Colonic mucosa (tissue), 4 donors: Measurements from ENCODE around the gene OGA. TPM values are rescaled to one million over a fixed set of nuclear protein-coding genes. Genes with fewer than 3 reads are reported as not detected.
A peak's percentile ranks its signal among the peaks of the same experiment; 100 is the strongest.

Experiments
- DNase-seq: peaks from one replicate; pipeline ENCODE4 v3.0.0-alpha.2; 2020
- H3K27ac ChIP-seq: fragments of 200-600 bp; one replicate; pipeline ENCODE4 v1.8.0; 2021
- H3K27me3 ChIP-seq: fragments of 200-600 bp; one replicate; pipeline ENCODE4 v1.8.0; 2021
- H3K36me3 ChIP-seq: fragments of 200-600 bp; one replicate; pipeline ENCODE4 v1.8.0; 2021
- H3K4me1 ChIP-seq: fragments of 200-600 bp; one replicate; pipeline ENCODE4 v1.8.0; 2021; ENCODE audit warnings: mild to moderate bottlenecking
- H3K4me3 ChIP-seq: fragments of 200-600 bp; one replicate; pipeline ENCODE4 v1.8.0; 2021
- H3K9ac ChIP-seq, 2 donors: one replicate each; pipeline ENCODE4 v1.7.0; 2013; ENCODE audit warnings: control low read depth in 2 of 2, low read depth in 2 of 2, low read length in 2 of 2
- H3K9me3 ChIP-seq: fragments of 200-600 bp; one replicate; pipeline ENCODE4 v1.8.0; 2021
- intact Hi-C: fragments of 100-400 bp; cut with DNase I; formaldehyde crosslinking; loops from one replicate; pipeline ENCODE4 v1.14.1; 2022
- total RNA-seq, 2 donors: library from RNA; stranded (reverse); fragmentation: NEBNext Ultra II Directional in 1 of 2; extraction: Animal tissue kit (Norgen Biotek cat#: 25700) in 1 of 2; gene quantifications; one replicate each; pipeline ENCODE4 v1.2.1, GENCODE V29; 2021
- TF ChIP-seq, protein P1 (sequence below): fragments of 200-600 bp; IDR thresholded peaks from one replicate; pipeline ENCODE4 v1.8.0; 2022; ENCODE audit warnings: antibody characterized with exemption, mild to moderate bottlenecking
- donor health status: healthy.
- donor health status: DM: no; HTN: no; CAD: no.
- donor health status: DM: no; HTN: no; CAD: no.

The OGA gene
- 10 to 100 TPM; 70.4 to 77.8 TPM for total RNA-seq

GRCh38 chr10:101818119-101818871, at the start of gene OGA:
TSS of gene OGA (minus strand) at chr10:101818444. CDS start at chr10:101818022, 422 bp downstream.
- Histone ChIP-seq H3K36me3 (no peaks in the 10 kb centered on the region), H3K27ac (peak within 1 kb of the TSS; percentile 98), H3K9me3 (no peaks in the 10 kb centered on the region), H3K9ac (peak within 1 kb of the TSS; percentile 88 to 99), H3K4me3 (peak within 1 kb of the TSS; percentile 98), H3K4me1 (peaks cover 7% of the 10 kb centered on the region), H3K27me3 (no peaks in the 10 kb centered on the region)
- TF ChIP-seq, protein P1, sequence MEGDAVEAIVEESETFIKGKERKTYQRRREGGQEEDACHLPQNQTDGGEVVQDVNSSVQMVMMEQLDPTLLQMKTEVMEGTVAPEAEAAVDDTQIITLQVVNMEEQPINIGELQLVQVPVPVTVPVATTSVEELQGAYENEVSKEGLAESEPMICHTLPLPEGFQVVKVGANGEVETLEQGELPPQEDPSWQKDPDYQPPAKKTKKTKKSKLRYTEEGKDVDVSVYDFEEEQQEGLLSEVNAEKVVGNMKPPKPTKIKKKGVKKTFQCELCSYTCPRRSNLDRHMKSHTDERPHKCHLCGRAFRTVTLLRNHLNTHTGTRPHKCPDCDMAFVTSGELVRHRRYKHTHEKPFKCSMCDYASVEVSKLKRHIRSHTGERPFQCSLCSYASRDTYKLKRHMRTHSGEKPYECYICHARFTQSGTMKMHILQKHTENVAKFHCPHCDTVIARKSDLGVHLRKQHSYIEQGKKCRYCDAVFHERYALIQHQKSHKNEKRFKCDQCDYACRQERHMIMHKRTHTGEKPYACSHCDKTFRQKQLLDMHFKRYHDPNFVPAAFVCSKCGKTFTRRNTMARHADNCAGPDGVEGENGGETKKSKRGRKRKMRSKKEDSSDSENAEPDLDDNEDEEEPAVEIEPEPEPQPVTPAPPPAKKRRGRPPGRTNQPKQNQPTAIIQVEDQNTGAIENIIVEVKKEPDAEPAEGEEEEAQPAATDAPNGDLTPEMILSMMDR: no peak
- intact Hi-C loops: no loop called here
- DNase-seq: peak; percentile 99

GRCh38 chr10:101867931-101868330, 49.7 kb upstream of the OGA start:
- intact Hi-C loops: no loop called here
- TF ChIP-seq, protein P1: no peak
- no peak overlapping the region for H3K9ac ChIP-seq
- no peaks in the 10 kb centered on the region for H3K4me1 ChIP-seq
- no peaks in the 10 kb centered on the region for H3K9me3 ChIP-seq
- H3K4me3 ChIP-seq: no peak overlapping the region
- no peak for DNase-seq
- H3K27ac ChIP-seq: no peak overlapping the region
- no peaks in the 10 kb centered on the region for H3K36me3 ChIP-seq
- no peaks in the 10 kb centered on the region for H3K27me3 ChIP-seq

GRCh38 chr10:101859530-101859929, 41.3 kb upstream of the OGA start:
- Histone ChIP-seq H3K9ac (no peak overlapping the region), H3K36me3 (no peaks in the 10 kb centered on the region), H3K4me1 (no peaks in the 10 kb centered on the region), H3K27me3 (no peaks in the 10 kb centered on the region), H3K4me3 (no peak overlapping the region), H3K9me3 (no peaks in the 10 kb centered on the region), H3K27ac (no peak overlapping the region)
- DNase-seq: no peak
- TF ChIP-seq, protein P1: no peak
- intact Hi-C loops: no loop called here

DNA sequence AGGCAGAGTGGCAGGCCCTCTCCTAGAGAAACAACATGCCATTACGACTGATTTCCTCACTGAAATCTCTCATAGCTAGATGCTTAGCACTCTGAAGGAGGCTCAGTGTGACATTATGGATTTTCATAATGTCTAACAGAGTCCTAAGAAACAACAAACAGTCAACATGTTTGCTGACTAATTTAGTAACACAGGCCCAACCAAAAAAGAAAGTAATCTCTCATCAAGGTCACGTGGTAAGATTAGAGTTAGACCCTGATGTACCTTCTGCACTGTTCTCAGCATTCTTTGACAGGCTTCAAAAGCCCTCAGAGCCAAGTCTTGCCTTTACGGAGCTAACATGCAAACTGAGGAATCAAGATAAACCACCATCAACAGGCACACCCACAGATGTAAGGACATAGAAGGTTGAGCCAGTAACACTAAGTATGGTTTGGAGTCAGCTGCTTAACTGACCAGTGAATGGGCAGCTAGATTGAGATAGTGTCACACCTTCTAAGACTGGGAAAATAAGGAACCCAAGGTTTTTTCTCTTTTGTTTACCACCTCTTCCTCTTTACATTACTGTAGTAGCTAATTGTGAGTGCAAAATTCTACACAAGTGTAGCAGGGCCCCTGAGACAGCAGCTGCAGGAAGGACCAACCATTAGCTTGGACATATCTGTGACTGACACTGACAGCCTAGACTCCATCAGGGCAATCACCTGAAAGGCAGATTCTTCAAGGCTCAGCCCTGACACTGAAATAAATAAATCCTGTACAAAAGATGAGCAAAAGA, 40.7 kb upstream of the OGA start:
- no peaks in the 10 kb centered on the region for H3K36me3 ChIP-seq
- no peak for DNase-seq
- H3K27ac ChIP-seq: no peak overlapping the region
- no peak overlapping the region for H3K9ac ChIP-seq
- no peaks in the 10 kb centered on the region for H3K4me1 ChIP-seq
- intact Hi-C loops: no loop called here
- no peaks in the 10 kb centered on the region for H3K9me3 ChIP-seq
- no peak overlapping the region for H3K4me3 ChIP-seq
- no peaks in the 10 kb centered on the region for H3K27me3 ChIP-seq
- TF ChIP-seq, protein P1: no peak

GRCh38 chr10:101857802-101858476, 39.7 kb upstream of the OGA start:
- Histone ChIP-seq H3K36me3 (no peaks in the 10 kb centered on the region), H3K27ac (no peak overlapping the region), H3K27me3 (no peaks in the 10 kb centered on the region), H3K4me1 (no peaks in the 10 kb centered on the region), H3K9ac (no peak overlapping the region), H3K4me3 (no peak overlapping the region), H3K9me3 (no peaks in the 10 kb centered on the region)
- TF ChIP-seq, protein P1: no peak
- intact Hi-C loops: no loop called here
- no peak for DNase-seq
